ENCODE data around the gene KCTD16.

- TF ChIP-seq POLR2A (IDR thresholded peaks at IDR 0.05), result no peak
- no peak for TF ChIP-seq CTCF (IDR thresholded peaks at IDR 0.05)
These were observed 293.0 kb downstream of the KCTD16 start for GRCh38 chr5:144463481-144464223.
